Midbrain (tissue), 1 donor: ENCODE measurements around the gene PUSL1.

ENCODE experiments used
- DNase-seq: peaks from one replicate; lab custom pipeline; 2025; lab: John Stamatoyannopoulos, UW

Gene PUSL1

GRCh38 chr1:1307923-1308755, at the start of gene PUSL1, which contains the start of gene ACAP3:
PUSL1 (plus strand) TSS chr1:1308597; CDS start chr1:1308644, 47 bp downstream.
ACAP3 (minus strand) TSS chr1:1307930; CDS start chr1:1307815, 115 bp downstream.
- DNase-seq = peak; percentile 91

- no peak for DNase-seq
These were observed 49.3 kb upstream of the PUSL1 start for GRCh38 chr1:1259119-1259488.

GRCh38 chr1:1259540-1259939, 48.9 kb upstream of the PUSL1 start:
- DNase-seq = no peak

- no peak for DNase-seq
These were observed 48.3 kb upstream of the PUSL1 start for GRCh38 chr1:1259951-1260600.

GRCh38 chr1:1260843-1261560, 47.4 kb upstream of the PUSL1 start:
- DNase-seq = no peak

- no peak for DNase-seq
These were observed 46.3 kb upstream of the PUSL1 start for GRCh38 chr1:1262071-1262470.

GRCh38 chr1:1262758-1263157, 45.6 kb upstream of the PUSL1 start:
- no peak for DNase-seq

GRCh38 chr1:1264026-1264425, 44.4 kb upstream of the PUSL1 start:
- DNase-seq = no peak

- DNase-seq = no peak
These were observed 43.5 kb upstream of the PUSL1 start for GRCh38 chr1:1264868-1265272.

- no peak for DNase-seq
These were observed 40.7 kb upstream of the PUSL1 start for GRCh38 chr1:1267488-1268283.

GRCh38 chr1:1268284-1268682, 40.1 kb upstream of the PUSL1 start:
- no peak for DNase-seq

GRCh38 chr1:1270813-1271212, 37.6 kb upstream of the PUSL1 start:
- DNase-seq = no peak

GRCh38 chr1:1272341-1273208, 35.8 kb upstream of the PUSL1 start:
- no peak for DNase-seq

GRCh38 chr1:1273209-1273511, 35.2 kb upstream of the PUSL1 start:
- no peak for DNase-seq

GRCh38 chr1:1273512-1274298, 34.7 kb upstream of the PUSL1 start, which contains the start of gene UBE2J2:
UBE2J2 (minus strand) TSS chr1:1273854; CDS start chr1:1267992, 5,862 bp downstream.
- DNase-seq = peak; percentile 94

GRCh38 chr1:1274299-1274930, 34.0 kb upstream of the PUSL1 start:
- no peak for DNase-seq

GRCh38 chr1:1274931-1275431, 33.4 kb upstream of the PUSL1 start:
- no peak for DNase-seq

- DNase-seq = no peak
These were observed 32.6 kb upstream of the PUSL1 start for GRCh38 chr1:1275836-1276235.

GRCh38 chr1:1278620-1279019, 29.8 kb upstream of the PUSL1 start:
- no peak for DNase-seq
